Activated CD8-positive, alpha-beta memory T cell treated with anti-CD3 and anti-CD28 coated beads, Interleukin-2, amount 10 ng/mL, durations not matched to agents 7 days and 5 days (primary cell): Measurements from ENCODE around the gene GSG1L2. TPM values are rescaled to one million over a fixed set of nuclear protein-coding genes. Genes with fewer than 3 reads are reported as not detected.

Experiments
- ATAC-seq: fragments of 150-1000 bp; cut with Tn5 transposase; one replicate; pipeline ENCODE4 v1.10.0; 2021; ENCODE audit warnings: moderate library complexity
- CTCF ChIA-PET: fragments of 350-600 bp; sonication (Branson Sonifier 250); formaldehyde crosslinking; loops from one replicate; lab custom pipeline; 2021; ENCODE audit warnings: antibody characterized with exemption; lab: Charles Lee
- DNase-seq: peaks from one replicate; pipeline ENCODE4 v3.0.0-alpha.2; 2020
- H3K27ac Mint-ChIP-seq: one replicate; pipeline ENCODE4 v1.8.0; 2021; ENCODE audit warnings: mild to moderate bottlenecking, mixed read lengths
- H3K27me3 Mint-ChIP-seq: one replicate; pipeline ENCODE4 v1.8.0; 2021; ENCODE audit warnings: mixed read lengths
- H3K36me3 Mint-ChIP-seq: one replicate; pipeline ENCODE4 v1.8.0; 2021; ENCODE audit warnings: mild to moderate bottlenecking, mixed read lengths
- H3K4me1 Mint-ChIP-seq: one replicate; pipeline ENCODE4 v1.8.0; 2021; ENCODE audit warnings: mixed read lengths
- H3K4me3 Mint-ChIP-seq: one replicate; pipeline ENCODE4 v1.8.0; 2021; ENCODE audit warnings: mild to moderate bottlenecking, moderate library complexity, mixed read lengths
- H3K9me3 Mint-ChIP-seq: one replicate; pipeline ENCODE4 v1.8.0; 2022; ENCODE audit warnings: low read depth, mixed read lengths
- total RNA-seq, 2 experiments: library from RNA; stranded (reverse); gene quantifications; one replicate each; pipeline ENCODE4 v1.2.3, GENCODE V29; 2021

Gene GSG1L2
- total RNA-seq, 2 experiments from 2014 or later, result not detected

DNA sequence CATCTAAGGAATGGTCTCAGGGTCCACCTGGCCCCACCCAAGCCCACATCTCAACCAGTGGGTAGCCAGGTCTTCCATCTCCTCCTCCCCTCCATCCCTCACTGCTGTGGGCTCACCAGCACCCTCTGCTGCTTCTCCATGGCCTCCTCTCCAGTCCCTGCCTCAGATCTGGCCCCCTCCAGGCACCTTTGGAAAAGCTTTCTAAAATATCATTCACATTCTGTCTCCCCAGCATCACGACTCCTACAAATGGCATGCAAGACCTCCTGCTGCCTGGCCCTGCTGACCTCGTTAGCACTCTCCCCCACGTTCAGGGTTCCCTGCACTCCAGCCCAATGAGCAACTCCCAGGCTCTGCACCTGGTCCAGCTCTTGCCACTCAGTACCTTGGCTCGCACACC, 17.6 kb upstream of the GSG1L2 start:
- CTCF ChIA-PET, result no interaction called here
- ATAC-seq (no peak), DNase-seq (no peak)
- no peaks in the 10 kb centered on the region for H3K36me3 Mint-ChIP-seq
- H3K4me3 Mint-ChIP-seq, result no peak overlapping the region
- H3K27me3 Mint-ChIP-seq, result no peaks in the 10 kb centered on the region
- no peaks in the 10 kb centered on the region for H3K4me1 Mint-ChIP-seq
- H3K9me3 Mint-ChIP-seq, result no peaks in the 10 kb centered on the region
- no peak overlapping the region for H3K27ac Mint-ChIP-seq

DNA sequence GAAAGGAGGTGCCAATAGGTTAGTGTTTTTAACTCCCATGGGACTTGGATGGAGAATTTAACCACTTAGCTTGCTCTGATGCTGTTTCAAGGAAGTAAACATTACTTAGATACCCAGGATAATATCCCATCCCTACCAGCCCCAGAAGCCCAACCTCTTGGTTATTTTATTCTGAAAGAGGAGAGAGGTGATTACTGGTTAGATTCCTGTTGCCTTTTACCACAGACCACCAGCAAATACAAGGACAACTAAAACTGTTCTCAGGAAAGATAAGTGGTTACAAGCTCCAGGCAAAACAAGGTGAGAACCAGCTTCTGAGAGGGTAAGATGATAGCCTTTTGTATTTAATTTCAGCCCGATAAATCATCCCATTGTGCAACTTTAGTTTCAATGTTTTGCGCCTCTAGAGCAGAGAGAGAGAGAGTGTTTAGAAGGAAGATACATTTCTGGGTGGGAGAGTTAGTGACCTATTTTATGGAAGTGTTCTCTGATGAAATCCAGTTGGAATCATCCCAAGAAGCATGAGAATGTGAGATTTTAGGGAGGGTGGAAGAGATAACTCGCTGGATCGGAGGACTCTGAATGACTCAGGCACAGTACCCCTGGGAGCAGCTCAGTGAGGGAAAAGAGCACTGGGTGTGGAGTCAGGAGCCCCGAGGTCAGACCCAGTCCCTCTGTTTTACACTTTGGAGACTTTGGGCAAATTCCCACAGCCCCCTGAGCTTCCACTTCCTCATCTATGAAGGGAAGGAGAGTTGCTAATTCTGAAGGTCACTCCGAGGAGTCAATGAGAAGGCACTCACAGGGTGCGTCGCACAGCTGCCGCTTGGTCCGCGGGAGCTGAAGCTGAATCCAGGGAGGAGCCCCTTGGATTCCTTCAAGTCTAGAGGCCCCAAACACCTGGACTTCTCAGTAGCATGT, 15.9 kb upstream of the GSG1L2 start:
- Mint-ChIP-seq H3K4me3 (no peak overlapping the region), H3K36me3 (no peaks in the 10 kb centered on the region), H3K27me3 (no peaks in the 10 kb centered on the region), H3K27ac (no peak overlapping the region), H3K9me3 (no peaks in the 10 kb centered on the region), H3K4me1 (no peaks in the 10 kb centered on the region)
- CTCF ChIA-PET, result no interaction called here
- no peak for DNase-seq
- ATAC-seq, result no peak

DNA sequence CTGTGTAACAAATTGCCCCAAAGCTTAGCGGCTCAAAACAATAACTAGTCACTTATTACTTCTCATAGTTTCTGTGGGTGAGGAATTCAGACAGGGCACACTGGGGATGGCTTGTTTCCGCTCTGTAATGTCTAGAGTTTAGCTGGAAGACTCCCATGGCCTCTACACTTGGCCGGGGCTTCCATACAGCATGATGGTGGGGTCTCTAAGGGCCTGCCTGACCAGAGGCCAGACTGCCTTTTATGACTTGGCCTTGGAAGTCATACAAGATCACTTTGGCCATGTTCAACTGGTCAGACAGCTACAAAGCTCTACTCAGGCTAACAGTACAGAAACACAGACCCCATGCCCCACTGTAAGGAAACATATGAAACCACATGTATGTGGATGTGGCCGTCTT, 12.0 kb upstream of the GSG1L2 start:
- Mint-ChIP-seq H3K36me3 (no peaks in the 10 kb centered on the region), H3K4me3 (no peak overlapping the region), H3K27me3 (peaks cover 3% of the 10 kb centered on the region), H3K4me1 (no peaks in the 10 kb centered on the region), H3K27ac (no peak overlapping the region), H3K9me3 (no peaks in the 10 kb centered on the region)
- ATAC-seq, result no peak
- no peak for DNase-seq
- CTCF ChIA-PET, result no interaction called here

DNA sequence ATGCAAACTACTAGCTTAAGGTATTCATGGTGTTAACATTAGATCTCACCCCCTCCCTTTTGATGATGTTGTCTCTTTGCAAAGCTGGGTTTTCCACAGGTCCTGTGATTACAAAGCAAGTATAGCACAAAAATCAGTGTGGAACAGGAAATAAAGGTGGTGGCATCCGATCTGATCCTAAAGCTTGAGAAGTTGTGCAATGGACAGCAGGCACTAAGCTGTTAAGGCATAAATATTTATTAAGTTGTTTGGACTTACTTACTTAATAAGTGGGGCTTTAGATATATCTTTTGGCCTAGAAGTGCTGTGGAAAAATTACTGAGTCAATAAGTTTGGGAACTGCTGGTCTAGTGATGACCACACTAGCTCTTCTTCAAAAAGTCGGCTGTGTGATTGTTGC, 8.8 kb upstream of the GSG1L2 start:
- peaks cover 3% of the 10 kb centered on the region for H3K27me3 Mint-ChIP-seq
- H3K4me1 Mint-ChIP-seq, result no peaks in the 10 kb centered on the region
- ATAC-seq (no peak), DNase-seq (no peak)
- CTCF ChIA-PET, result no interaction called here
- H3K9me3 Mint-ChIP-seq, result no peaks in the 10 kb centered on the region
- no peaks in the 10 kb centered on the region for H3K36me3 Mint-ChIP-seq
- H3K27ac Mint-ChIP-seq, result no peak overlapping the region
- no peak overlapping the region for H3K4me3 Mint-ChIP-seq

DNA sequence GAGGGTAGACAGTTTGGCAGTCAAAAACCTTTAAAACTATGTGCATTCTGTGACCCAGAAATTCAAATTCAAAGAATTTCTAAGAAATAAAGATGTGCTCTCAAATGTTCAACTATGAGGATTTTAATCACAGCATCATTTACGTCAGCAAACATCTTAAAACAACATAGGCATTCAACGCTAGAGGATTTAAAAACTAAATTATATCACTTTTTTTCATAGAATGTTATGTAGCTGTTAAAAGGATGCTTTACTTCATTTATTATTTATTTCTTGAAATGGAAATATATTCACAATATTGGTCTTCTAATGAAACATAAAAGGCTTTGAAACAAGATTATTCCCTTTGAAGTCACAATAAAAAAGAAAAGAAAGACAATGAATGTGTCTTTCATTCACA, 7.5 kb upstream of the GSG1L2 start:
- no peaks in the 10 kb centered on the region for H3K4me1 Mint-ChIP-seq
- peaks cover 3% of the 10 kb centered on the region for H3K27me3 Mint-ChIP-seq
- H3K27ac Mint-ChIP-seq, result no peak overlapping the region
- no peaks in the 10 kb centered on the region for H3K9me3 Mint-ChIP-seq
- ATAC-seq (no peak), DNase-seq (no peak)
- CTCF ChIA-PET, result no interaction called here
- H3K36me3 Mint-ChIP-seq, result no peaks in the 10 kb centered on the region
- H3K4me3 Mint-ChIP-seq, result no peak overlapping the region

DNA sequence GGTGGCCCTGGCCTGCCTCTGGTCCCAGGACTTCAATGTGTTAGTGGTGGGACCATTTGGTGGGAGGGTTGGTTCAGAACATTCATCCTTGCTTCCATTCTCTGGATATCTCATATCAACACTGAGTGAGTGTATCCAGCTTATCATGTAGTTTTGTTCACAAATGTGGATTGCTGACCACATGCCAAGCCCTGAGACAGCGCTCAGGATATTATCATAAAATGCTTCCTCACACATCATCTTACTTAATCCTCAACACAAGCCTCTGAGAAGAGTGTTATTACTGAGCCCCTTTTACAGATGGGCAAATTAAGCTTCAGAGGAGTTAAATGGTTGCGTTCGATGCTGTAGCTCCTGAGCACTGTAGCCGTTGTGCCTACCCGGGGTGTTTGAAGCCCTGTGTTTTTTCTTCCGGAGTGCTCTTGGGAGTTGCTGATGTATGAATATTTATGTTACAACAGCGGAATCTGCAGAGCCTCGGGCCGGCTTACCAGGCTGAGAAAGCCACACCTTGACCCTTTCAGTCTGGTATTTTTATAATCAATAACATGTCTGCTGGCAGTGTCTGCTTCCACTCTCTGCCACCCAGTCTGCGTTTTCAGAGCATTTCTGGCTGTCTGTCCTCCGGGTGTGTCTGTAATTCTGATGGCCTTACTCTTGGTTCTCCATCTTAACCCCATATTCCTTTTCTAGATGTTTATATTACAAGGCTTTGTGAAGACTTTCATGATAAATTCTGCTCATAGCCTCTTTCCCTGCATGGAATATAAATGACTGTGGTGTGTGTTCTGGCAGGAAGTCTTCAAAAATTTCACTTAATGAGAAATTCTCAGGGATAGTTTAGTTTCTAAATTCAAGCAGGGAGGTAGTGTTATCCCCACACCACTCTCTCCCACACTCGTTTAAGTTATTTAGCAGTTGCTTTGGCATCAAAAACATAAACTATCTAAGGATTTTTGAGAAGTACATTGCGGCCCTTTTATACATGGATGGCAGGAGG, 6.7 kb upstream of the GSG1L2 start:
- H3K27ac Mint-ChIP-seq, result no peak overlapping the region
- no peak for ATAC-seq
- no peaks in the 10 kb centered on the region for H3K4me1 Mint-ChIP-seq
- no peak overlapping the region for H3K4me3 Mint-ChIP-seq
- H3K27me3 Mint-ChIP-seq, result peaks cover 3% of the 10 kb centered on the region
- H3K36me3 Mint-ChIP-seq, result no peaks in the 10 kb centered on the region
- H3K9me3 Mint-ChIP-seq, result no peaks in the 10 kb centered on the region
- DNase-seq, result no peak
- CTCF ChIA-PET, result no interaction called here

DNA sequence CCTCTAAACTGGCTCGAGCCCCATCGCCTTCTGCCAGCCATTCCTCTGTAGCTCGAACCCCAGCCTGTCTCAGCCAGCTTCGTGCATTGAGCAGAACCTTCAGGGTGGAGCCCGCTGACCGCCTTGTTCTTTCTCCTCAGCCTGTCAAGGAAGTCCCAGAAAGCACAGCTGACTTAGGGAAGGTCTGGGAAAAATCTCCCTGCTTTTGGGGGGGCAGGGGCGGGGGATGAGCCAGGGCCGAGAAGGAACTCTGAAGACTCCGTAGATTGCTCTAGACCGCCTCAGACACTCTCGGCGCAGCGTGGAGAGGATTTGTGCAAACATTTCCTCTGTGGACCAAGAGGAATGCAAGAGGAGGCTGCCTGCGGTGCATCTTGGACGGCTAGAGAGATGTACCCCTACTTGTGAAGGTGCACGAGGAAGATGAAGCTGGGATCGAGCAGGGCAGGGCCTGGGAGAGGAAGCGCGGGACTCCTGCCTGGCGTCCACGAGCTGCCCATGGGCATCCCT, 3.8 kb upstream of the GSG1L2 start, which contains the start of gene GLP2R:
Gene GLP2R, plus strand, starts transcription at position 284 of the 510 bp plus-strand sequence. Its CDS starts 140 bp downstream, at position 424.
- ATAC-seq (no peak), DNase-seq (no peak)
- peaks cover 3% of the 10 kb centered on the region for H3K27me3 Mint-ChIP-seq
- H3K27ac Mint-ChIP-seq, result no peak within 1 kb of the TSS
- peaks cover 3% of the 10 kb centered on the region for H3K9me3 Mint-ChIP-seq
- no peak within 1 kb of the TSS for H3K4me3 Mint-ChIP-seq
- no peaks in the 10 kb centered on the region for H3K36me3 Mint-ChIP-seq
- CTCF ChIA-PET, result no interaction called here
- no peaks in the 10 kb centered on the region for H3K4me1 Mint-ChIP-seq

DNA sequence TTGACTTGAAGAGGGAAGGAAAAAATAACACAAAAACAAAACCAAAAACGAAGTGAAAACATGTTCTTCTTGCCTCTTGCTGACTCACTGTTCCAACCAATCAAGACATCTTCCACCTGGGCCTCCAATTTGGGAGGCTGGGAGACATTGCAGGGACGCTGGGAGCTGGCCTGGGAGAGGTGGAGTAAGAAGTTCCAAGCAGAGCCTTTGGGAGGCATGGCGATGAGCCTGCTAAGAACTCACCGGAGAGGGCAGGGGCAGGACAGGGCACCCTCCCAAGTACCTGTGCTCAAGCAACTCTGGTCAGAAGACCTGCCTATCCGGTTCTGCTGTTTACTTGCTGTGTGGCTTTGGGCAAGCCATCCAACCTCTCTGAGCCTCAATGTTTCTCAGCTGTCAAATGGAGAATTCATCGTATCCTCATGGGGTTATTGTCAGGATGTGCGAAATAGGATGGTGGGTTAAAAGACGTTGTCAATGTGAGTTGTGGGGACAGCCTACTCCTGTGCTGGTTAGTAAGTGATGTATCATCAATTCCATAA, 3.0 kb upstream of the GSG1L2 start:
- ATAC-seq (no peak), DNase-seq (no peak)
- Mint-ChIP-seq H3K4me1 (no peaks in the 10 kb centered on the region), H3K9me3 (peaks cover 3% of the 10 kb centered on the region), H3K4me3 (no peak overlapping the region), H3K36me3 (no peaks in the 10 kb centered on the region), H3K27ac (no peak overlapping the region), H3K27me3 (peaks cover under 1% of the 10 kb centered on the region)
- CTCF ChIA-PET, result no interaction called here

DNA sequence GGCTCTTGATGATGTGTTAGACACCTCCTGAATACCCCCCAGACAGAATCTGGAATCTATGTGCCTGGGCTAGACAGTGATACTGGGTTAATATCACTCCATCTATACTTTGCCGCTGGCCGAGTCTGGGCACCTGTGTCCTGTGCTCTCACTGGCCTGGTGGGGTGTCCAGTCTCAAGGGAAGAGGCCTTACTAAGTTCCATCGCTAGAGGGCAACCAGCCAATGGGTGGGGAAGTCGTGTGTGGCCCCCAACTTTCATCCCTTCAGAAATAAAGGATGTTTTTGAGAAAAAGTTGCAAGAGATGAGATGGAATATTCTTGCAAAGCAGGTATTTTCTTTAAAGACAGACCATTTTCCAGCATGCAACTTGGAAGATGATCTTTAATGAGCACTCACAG, 2.2 kb upstream of the GSG1L2 start:
- Mint-ChIP-seq H3K27ac (no peak overlapping the region), H3K27me3 (no peaks in the 10 kb centered on the region), H3K4me3 (no peak overlapping the region), H3K9me3 (peaks cover 3% of the 10 kb centered on the region), H3K36me3 (no peaks in the 10 kb centered on the region), H3K4me1 (no peaks in the 10 kb centered on the region)
- no peak for DNase-seq
- CTCF ChIA-PET, result no interaction called here
- no peak for ATAC-seq

DNA sequence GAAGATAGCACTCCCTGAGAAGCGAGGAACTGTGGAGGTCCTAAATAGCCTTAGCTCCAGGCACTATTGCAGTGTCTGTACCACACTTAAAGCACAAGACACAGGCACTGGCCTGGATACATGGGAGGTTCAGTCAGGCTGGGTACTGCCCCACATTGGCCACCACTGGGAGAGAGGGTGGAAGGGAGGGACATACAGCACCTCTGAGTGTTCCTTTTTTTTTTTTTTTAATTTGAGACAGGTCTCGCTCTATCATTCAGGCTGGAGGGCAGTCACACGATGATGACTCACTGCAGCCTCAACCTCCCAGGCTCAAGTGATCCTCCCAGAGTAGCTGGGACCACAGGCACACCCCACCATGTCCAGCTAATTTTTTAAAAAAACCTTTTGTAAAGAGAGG, 1.4 kb downstream of the GSG1L2 start:
- ATAC-seq, result no peak
- CTCF ChIA-PET, result no interaction called here
- H3K27ac Mint-ChIP-seq, result no peak overlapping the region

DNA sequence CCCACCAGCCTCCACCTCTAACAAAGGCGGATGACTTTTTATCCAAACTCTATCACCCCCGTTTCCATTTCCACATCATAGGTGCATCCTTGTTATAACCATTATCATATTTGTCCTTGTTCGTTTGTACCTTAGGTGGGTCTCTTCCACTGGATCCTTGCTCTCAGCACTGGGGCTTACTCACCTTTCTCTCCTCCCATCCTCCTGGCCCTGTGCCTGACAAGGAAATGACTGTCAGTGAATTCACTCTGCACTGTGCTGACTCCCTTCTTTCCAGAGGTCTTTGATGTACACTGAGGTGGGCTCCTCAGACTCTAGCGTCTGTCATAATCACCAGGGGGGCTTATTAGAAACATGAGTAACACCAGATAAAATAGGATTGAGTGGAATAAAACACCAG, 3.1 kb downstream of the GSG1L2 start:
- no peak for ATAC-seq

More for the DNA sequence above, 1.4 kb downstream of the GSG1L2 start:
- Mint-ChIP-seq H3K9me3 (peaks cover 10% of the 10 kb centered on the region), H3K36me3 (no peaks in the 10 kb centered on the region), H3K4me1 (no peaks in the 10 kb centered on the region), H3K27me3 (no peaks in the 10 kb centered on the region), H3K4me3 (no peak overlapping the region)
- no peak for DNase-seq

DNA sequence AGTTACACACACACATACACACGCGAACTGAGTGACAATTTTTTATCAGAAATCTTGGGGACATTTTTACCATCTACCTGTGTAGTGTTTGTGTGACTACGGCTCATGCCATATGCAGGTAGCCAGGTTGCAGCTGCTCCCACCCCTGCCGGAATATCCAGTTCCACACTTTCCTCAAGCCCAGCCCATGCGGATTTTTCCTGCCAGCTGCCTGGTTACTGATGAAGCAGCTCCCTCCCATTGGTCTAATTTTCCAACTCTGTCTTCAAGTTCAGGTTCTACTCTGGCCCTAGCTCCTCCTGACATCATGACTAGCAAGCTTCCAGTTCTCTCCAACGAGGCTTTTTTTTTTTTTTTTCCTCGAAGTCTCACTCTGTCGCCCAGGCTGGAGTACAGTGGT, 4.8 kb downstream of the GSG1L2 start:
- CTCF ChIA-PET, result no interaction called here
- DNase-seq (no peak), ATAC-seq (no peak)
- no peaks in the 10 kb centered on the region for H3K27me3 Mint-ChIP-seq
- H3K4me1 Mint-ChIP-seq, result no peaks in the 10 kb centered on the region
- no peaks in the 10 kb centered on the region for H3K36me3 Mint-ChIP-seq
- H3K9me3 Mint-ChIP-seq, result peaks cover 6% of the 10 kb centered on the region
- no peak overlapping the region for H3K4me3 Mint-ChIP-seq
- H3K27ac Mint-ChIP-seq, result no peak overlapping the region

More for the DNA sequence above, 3.1 kb downstream of the GSG1L2 start:
- Mint-ChIP-seq H3K36me3 (no peaks in the 10 kb centered on the region), H3K27me3 (no peaks in the 10 kb centered on the region), H3K4me3 (no peak overlapping the region), H3K9me3 (peaks cover 10% of the 10 kb centered on the region), H3K4me1 (no peaks in the 10 kb centered on the region), H3K27ac (no peak overlapping the region)
- no peak for DNase-seq
- CTCF ChIA-PET, result no interaction called here

DNA sequence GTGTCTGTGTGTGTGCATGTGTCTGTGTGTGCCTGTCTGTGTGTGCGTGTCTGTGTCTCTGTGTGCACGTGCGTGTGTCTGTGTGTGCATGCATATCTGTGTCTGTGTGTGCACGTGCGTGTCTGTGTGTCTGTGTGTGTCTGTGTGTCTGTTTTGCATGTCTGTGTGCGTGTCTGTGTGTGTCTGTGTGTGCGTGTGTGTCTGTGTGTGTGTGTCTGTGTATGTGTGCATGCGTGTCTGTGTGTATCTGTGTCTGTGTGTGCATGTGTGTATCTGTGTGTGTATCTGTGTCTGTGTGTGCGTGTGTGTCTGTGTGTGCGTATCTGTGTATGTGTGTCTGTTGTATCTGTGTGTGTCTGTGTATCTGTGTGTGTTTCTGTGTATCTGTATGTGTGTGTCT, 5.4 kb downstream of the GSG1L2 start:
- CTCF ChIA-PET, result no interaction called here
- peaks cover 6% of the 10 kb centered on the region for H3K9me3 Mint-ChIP-seq
- no peaks in the 10 kb centered on the region for H3K4me1 Mint-ChIP-seq
- DNase-seq, result no peak
- no peaks in the 10 kb centered on the region for H3K36me3 Mint-ChIP-seq
- ATAC-seq, result no peak
- H3K4me3 Mint-ChIP-seq, result no peak overlapping the region
- H3K27ac Mint-ChIP-seq, result no peak overlapping the region
- no peaks in the 10 kb centered on the region for H3K27me3 Mint-ChIP-seq
